Measurements from ENCODE around the gene NMU.
"Not testable (repeated sequence)": the region's sequence is repeated elsewhere in the genome, so short reads cannot be mapped to it uniquely, and the experiment has no call there.

The NMU gene

DNA sequence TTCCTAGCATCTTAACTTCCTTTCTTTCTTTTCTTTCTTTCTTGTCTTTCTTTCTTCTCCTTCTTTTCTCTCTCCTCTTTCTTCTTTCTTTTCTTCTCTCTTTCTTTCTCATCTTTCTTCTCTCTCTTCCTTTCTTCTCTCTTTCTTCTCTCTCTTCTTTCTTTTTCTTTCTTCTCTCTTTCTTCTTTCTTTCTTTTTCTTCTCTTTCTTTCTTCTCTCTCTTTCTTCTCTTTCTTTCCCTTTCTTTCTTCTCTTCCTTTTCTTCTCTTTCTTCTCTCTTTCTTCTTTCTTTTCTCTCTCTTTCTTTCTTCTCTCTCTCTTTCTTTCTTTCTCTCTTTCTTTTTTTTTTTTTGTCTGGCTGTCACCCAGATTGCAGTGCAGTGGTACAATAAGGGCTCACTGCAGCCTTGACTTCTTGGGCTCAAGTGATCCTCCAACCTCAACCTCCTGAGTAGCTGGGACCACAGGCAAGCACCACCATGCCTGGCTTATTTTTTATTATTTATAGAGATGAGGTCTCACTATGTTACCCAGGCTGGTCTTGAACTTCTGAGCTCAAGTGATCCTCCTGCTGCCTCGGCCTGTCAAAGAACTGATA lies 17.5 kb downstream of the NMU start:
- no peak for DNase-seq

DNA sequence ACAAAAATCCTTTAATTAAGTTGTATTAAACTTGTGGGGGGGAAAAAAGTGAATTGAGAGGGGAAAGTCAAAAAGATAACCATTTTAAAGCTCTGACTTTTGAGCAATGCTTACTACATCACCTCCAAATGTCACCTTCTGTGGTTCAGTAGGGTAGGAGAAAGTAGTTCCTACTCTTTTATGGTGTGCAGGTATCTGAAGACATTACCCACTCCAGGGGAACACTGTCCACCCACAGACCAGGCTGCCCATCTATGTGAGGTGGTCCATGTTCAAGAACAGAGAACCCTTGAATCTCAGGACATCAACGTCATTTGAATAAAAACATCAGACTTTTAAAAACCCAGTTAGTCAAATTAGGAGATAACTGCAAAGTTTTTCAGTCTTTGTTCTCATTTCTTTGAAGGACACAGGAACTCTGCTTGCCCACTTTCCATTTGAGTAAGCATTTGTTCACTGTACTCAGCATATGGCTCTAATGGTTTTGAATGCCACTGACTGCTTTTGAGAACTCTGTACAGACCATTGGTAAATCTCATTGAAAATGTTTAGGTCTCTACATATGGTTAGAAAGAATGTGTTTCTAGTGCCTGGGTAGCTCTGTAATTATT lies 18.4 kb downstream of the NMU start:
- DNase-seq = no peak

DNA sequence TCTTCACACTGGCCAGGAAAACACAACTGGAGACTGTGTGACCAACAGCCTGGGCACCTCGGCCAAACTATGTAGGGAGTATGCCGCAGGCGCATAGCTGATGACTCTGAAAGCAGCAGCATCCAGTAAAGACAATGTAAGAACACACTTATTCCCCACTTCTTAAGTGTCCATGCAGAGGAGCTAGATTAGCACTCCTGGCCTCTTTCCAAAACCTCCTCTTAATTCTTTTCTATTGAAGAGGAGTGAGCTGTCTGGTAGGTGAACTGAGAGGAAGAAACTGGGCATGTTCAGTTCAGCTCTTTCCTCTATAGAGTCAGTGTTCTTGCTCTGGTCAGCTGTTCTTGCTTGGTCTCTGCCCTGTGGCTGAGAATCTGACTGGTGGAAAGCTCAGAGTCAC lies 21.1 kb downstream of the NMU start:
- DNase-seq = no peak

DNA sequence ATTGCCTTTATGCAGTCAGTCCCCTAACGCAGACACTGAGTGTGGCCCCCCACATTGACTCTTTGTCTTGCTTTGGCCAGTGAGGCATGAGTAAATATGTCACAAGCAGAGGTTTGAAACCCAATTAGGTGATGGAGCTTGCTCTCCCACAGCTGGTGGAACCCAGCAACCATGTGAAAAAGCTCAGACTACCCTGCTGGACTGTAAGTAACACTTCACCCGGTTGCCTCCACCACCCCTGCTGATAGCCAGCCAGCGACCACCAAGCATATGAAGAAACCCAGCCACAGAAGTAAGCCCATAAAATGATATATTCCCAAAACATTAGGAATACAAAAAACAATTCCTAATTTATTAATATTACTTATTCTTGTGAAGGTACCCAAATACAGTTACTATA lies 22.5 kb downstream of the NMU start:
- no peak for DNase-seq

DNA sequence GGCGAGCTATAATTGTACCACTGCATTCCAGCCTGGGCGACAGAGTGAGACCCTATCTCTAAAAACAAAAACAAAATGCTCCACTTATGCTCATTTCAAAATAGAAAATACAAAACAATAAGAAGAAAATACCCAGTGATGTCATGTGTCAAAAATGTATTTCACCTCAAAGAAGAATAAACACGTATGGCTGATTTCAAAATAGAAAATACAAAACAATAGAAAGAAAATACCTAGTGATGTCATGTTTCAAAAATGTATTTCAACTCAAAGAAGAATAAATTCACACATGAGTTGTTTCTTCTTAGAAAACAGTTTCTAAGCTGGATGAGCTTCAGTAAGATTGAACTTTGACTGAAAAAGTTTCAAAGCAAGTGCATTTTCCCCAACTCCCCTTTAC lies 23.8 kb downstream of the NMU start:
- no peak for DNase-seq

DNA sequence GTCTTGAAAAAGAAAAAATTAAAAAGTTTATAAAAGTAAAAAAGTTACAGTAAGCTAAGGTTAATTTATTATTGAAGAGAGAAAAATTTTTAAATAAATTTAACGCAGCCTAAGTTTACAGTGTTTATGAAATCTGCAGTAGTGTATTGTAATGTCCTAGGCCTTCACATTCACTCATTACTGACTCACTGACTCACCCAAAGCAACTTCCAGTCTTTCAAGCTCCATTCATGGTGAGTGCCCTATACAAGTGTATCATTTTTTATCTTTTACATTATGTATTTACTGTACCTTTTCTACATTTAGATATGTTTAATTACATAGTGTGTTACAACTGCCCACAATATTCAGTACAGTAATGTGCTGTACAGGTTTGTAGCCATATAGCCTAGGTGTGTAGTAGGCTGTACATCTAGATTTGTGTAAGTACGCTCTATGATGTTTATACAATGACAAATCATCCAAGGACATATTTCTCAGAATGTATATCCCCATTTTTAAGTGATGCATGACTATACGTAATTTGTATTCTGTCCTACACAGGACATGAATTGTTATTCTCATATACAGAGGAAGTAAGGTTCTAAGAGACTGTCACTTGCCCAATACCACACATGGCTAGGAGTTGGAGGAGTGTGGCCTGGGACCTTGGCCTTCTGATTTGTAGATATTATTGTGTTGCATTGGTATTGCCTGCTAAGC lies 24.6 kb downstream of the NMU start:
- DNase-seq = no peak

DNA sequence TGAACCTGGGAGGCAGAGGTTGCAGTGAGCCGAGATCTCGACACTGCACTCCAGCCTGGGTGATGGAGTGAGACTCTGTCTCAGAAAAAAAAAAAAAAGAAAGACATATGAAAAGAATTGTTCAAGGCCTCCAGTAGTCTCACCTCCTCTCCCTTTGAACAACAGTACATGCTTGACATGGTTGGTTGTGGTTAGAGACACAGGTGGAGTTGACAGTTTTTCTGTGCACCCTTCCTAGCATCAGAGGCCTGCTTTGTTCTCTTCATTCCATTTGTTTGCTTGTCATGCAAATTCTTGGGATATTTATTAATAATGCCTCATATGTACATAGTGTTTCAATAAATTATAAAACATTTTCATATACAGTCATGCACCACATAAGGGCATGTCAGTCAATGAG lies 25.7 kb downstream of the NMU start:
- no peak for DNase-seq

DNA sequence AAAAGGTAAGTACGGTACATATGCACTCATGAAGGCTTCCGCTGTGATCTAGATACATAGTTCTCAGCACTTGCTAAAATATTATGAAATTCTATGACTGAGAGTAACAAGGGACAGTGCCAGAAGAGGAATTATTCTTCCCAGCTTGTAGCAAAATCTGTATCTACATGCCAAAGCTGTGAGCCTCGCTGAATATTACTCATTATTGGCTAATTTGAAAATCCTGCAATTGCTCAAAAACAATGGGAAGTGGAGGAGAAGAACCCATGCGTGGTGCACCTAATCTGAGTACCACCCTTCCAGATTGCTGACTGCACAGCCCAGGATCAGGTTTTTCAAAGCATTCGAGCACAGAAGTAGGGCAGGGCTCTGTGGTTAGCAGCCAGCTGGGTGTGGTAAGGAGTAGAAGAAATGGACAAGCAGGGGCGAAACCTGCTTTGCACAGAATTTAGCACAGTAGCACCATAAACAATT lies 26.7 kb downstream of the NMU start:
- no peak for DNase-seq

DNA sequence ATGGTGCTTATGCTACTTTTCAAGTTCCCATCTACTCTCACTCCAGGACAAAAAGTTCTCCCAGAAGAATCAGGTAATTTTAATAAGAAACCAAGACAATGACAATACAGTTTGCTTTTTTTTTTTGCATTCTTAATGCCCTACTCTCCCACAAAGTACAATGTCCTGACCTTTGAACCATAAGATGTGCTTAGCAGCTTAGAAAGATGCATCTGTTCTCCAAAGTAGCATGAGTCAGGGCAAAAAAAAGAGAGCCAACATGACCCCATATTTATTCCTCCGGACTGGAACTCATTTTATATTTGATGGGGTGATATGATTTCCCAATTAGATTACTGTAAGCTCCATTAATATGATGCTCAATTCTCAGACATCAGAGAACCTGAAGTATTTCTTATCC lies 27.5 kb downstream of the NMU start:
- no peak for DNase-seq

DNA sequence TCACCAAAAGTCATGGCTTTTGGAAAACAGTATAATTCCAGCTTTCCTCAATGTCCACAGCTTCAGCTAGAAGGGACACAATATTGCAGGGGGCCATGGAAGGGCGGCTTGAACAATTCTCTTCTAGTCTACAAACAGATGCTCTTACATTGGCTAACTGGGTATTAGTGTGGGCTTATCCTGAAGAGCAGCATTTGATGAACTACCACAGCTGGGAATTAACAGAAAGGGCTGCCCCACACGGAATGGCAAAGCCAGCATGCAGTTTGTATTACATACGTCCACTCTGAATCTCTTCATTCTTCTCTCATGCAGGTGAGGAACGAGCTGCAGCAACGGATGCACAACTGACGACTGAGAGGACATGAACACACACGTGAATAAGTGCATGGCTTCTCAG lies 31.1 kb downstream of the NMU start:
- no peak for DNase-seq

DNA sequence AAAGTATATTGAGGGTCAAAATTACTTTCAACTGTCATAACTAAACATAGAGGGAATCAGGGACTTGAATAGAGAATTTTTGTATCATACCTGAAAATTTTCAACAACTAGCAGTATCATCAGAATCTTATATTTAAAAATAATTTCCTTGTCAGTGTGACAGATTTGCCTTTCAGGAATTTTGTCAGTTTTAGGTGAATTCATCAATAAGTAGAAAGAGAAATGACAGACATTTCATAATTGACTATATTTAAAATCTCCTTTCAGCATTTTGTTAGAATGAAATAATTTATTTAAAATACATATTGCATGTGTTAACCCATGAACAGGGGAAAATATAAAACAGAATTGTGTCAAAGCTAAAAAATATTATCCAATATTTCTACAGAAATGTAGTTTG lies 35.5 kb downstream of the NMU start:
- DNase-seq = no peak

DNA sequence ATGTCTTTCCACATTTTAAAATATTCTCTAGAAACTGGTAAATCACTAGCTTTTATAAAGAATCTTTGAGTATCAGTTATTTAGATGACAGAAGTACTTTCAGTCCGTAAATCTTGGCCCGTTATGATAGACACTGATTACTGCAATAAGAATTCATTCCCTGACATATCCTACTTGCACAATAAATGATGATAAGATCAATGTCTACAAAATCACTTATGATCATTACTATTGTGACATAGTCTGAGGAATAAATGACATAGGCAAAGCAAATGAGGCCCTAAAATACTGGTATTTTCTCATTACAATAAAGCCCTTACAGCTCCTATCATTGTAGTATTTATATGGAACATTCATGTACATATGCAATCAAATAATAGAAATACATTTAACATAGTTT lies 37.5 kb downstream of the NMU start:
- DNase-seq = no peak

DNA sequence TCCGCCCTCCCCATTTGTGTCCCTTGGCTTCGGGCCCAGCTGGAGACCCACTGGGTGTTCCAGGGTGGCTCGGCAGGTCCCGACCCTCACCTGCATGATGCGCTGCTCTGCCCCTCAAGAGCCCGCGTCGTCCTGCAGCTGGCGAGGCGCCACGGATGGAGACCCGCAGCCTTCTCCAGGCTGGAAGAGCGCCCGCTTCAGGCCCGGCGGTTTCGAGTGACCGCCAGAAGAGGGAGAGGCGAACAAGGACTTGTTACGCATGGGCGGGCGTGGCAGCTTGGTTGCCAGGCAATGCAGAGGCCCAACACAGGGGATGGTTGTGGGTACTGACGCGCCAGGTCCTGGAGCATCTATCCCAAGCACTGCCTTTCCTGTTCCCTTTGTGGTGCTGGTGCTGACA lies 44.1 kb downstream of the NMU start, which contains the start of gene PDCL2:
TSS of gene PDCL2 (minus strand) at position 232 of the 400 bp plus-strand sequence. CDS start at position 96, 136 bp downstream.
- no peak for DNase-seq

DNA sequence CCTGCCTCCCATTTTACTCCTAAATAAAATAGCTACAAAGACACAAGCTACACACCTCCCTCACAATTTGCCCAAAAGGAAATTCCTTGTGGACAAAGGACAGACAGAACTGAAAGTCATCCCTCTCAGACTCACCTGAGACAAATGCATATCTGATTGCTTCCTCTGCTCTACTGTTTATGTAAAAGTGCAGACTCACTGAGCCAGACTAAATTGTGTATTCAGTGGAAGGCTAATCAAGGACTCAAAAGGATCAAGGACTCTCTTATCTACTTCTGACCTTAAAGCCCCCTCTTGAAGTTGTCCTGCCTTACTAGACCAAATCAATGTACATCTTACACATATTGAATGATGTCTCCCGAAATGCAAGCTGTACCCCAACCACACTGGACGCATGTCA lies 47.9 kb downstream of the NMU start:
- DNase-seq = no peak

DNA sequence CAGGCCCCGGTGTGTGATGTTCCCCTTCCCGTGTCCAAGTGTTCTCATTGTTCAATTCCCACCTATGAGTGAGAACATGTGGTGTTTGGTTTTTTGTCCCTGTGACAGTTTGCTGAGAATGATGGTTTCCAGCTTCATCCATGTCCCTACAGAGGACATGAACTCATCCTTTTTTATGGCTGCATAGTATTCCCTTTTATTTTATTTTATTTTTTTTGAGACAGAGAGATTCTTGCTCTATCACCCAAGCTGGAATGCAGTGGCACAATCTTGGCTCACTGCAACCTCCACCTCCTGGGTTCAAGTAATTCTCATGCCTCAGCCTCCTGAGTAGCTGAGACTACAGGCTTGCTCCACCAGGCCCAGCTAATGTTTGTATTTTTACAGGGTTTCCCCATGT lies 53.3 kb downstream of the NMU start:
- DNase-seq = not testable (repeated sequence)

DNA sequence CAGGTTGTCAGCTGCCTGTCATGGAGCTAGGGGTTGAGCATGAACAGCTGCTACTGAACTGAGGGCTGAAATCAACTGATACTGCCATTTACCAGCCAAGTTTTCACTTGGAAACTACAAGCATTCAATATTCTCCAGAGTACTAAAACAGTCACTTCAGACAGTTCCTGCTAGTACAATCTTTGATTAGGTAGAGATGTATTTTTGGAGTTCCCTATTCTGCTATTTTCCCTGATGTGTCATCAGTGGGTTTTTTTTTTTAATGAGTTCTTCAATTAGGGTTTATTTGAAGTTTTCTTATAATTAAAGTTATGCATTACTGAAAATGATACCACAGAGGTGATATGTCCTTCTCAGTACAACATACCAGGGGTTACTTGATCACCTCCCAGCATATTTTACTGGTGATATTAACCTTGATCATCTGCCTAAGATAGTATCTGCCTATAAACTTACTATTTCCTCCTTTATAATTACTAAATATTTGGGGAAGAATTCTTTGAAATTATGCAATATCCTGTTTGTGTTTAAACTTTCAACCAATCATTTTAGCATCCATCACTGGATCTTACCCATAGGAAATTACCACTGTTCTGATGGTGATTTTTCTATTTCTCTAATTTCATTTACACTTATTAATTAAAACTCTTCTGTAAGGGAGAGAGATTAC lies 57.6 kb downstream of the NMU start:
- DNase-seq = no peak

DNA sequence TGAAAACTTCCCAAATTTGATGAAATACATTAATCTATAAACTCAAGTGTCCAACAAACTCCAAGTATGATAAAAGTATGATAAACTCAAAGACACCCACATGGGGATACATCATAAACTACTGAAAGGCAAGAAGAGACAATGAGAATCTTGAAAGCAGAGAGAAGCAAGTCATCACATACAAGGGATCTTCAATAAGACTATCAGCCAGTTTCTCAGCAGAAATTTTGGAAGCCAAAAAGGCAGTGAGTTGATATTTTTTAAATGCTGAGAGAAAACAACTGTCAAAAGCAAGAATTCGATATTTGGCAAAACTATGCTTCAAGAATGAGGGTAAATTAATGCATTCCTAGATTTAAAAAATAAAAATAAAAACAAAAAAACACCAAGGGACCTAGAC lies 60.6 kb downstream of the NMU start:
- DNase-seq = no peak

DNA sequence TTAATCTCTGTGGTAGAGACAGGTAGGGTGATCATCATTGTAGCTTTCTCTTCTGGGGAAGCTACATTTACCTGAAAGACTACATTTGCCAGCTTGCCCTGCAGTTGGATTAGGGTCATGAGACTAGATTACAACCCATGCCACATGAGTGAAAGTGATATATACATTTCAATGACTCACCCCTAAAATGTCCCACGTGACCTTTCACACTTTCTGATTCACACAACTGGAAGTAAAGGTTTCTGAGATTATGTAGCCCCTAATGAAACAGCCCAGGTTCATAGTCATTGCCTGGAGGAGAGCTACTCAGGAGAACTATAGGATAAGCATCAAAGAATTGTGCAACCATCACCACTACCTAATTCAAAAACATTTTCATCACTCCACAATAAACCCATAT lies 61.8 kb downstream of the NMU start:
- no peak for DNase-seq

DNA sequence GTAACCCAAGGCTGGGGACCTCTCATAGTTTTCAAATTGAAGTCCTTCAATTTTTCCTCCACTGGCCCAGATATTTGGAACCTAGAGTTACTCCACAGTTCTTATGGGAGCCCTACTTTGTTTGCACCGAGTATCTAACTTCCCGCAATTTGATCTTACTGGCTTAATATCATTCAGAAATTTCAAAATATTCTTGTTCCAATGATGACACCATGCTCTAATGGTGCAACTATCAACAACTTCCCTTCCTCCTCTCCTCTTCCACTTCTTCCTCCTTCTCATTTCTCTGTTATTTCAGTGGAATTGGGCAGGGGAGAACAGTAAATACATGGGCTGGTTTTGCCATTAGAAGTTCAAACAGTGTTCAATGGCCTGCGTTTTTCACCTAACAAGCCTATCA lies 64.3 kb downstream of the NMU start:
- DNase-seq = no peak

DNA sequence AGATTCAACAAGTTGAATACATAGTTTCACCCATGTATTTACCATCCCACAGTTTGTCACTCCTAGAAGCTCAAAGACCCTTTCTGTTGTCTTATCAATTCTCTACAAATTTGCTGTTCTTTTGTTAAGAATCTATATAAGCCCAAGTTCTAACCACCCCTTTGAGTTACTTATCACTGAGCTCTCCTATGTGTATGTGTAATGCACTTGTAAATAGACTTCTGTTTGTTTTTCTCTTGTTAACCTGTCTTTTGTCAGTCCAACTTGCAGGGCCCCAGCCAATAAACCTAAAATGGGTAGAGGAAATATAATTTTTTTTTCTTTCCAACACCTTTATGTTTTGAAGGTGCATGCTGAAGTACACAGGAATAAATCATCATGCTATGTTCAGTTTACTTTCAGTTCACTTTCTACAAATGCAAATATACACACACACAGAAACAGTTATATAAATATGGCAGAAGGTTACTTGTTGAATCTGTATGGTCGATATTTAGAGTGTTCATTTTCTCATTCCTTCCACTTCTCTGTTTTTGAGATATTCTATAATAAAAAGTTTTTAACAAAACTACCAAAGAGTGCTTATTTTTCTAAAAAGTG lies 67.1 kb downstream of the NMU start:
- no peak for DNase-seq

DNA sequence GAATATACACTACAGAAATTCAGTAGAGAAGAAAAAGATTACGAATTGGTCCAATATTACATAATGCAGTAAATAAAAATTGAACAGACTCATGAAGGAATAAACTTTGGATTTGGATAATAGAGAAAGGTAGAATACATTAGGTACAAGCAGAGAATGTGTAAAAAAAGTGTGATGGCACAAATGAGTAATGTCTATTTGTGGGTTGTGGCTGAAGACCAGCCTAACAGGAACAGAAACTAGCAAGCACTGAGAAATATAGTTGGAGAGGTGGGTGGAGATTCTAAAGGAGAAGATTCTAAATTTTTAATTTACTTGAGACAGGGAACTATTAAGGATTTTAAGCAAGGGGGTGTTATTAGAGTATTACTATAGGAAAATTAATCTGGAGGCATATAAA lies 74.2 kb downstream of the NMU start:
- no peak for DNase-seq

DNA sequence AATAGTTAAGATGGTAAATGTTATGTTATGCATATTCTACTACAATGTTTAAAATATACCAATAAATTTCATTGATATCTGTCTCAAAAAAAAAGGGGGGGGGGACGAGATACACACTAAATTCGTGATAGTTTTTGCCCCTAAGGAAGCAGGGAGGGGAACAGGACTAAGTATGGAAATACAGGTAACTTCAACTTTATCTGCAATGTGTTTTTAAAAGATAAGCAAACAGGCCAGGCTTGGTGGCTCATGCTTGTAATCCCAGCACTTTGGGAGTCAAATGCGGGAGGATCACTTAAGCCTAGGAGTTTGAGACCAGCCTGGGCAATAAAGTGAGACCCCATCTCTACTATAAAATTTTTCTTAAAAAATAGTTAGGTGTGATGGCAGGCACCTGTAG lies 76.0 kb downstream of the NMU start:
- no peak for DNase-seq

DNA sequence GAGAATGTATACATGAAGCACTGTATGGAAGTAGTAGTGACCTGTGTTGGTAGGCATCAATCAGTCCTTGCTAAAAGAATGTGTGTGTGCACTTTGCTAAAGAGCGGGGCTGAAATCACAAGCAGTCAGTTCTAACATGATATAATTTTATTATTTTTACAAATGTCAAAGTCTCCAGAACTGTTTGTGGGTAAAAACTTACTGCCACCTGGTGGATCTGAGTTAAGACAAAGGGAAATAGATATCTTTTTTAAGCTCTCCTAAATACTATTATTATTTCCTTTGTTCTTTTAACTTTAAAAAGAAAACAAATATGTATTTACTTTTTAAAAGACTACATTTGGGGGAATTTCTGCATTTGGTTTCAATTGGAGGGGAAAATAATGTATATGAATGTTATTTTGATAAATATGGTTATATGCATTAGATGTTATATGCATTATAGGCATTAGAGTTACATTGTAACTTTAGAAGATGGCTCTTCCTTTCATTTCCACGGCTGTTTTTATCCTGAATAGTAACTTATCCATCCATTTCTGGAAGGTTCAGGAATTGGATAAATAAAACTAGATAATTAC lies 81.6 kb downstream of the NMU start:
- no peak for DNase-seq
